ENCODE data around the gene ASIC4. TPM values are rescaled to one million over a fixed set of nuclear protein-coding genes. Genes with fewer than 3 reads are reported as not detected.

The ASIC4 gene
- total RNA-seq, 6 experiments from 2014 or later: 0.05 to 0.19 (median 0.07) TPM; not detected in 3

DNA sequence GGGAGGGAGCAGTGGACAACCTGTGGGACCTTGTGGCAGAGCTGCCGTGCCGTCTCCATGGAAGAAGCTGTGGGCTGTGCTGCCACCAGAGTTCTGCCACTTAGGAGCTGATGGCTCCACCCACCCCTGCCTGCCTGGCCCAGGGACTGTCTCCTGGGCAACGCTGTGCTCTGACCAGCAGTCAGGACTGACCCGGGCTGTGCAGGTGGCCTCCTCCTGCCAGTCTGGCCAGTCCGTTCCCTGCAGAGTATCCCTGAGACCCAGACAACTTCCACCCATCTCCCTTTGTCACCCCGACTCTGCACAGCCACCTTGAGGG, 12.8 kb downstream of the ASIC4 start:
- Mint-ChIP-seq H3K27ac (no peak overlapping the region), H3K4me1 (ENCODE audit: low read depth) (peaks cover 6% of the 10 kb centered on the region), H3K27me3 (ENCODE audit: insufficient read depth) (peaks cover 23% of the 10 kb centered on the region), H3K36me3 (ENCODE audit: low read depth) (no peaks in the 10 kb centered on the region), H3K4me3 (no peak overlapping the region), H3K9me3 (no peaks in the 10 kb centered on the region)
- DNase-seq: no peak
- TF ChIP-seq, protein P1, sequence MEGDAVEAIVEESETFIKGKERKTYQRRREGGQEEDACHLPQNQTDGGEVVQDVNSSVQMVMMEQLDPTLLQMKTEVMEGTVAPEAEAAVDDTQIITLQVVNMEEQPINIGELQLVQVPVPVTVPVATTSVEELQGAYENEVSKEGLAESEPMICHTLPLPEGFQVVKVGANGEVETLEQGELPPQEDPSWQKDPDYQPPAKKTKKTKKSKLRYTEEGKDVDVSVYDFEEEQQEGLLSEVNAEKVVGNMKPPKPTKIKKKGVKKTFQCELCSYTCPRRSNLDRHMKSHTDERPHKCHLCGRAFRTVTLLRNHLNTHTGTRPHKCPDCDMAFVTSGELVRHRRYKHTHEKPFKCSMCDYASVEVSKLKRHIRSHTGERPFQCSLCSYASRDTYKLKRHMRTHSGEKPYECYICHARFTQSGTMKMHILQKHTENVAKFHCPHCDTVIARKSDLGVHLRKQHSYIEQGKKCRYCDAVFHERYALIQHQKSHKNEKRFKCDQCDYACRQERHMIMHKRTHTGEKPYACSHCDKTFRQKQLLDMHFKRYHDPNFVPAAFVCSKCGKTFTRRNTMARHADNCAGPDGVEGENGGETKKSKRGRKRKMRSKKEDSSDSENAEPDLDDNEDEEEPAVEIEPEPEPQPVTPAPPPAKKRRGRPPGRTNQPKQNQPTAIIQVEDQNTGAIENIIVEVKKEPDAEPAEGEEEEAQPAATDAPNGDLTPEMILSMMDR (IDR thresholded peaks at IDR 0.05): no peak

GRCh38 chr2:219527472-219527871, 13.2 kb downstream of the ASIC4 start:
- TF ChIP-seq, protein P1 (IDR thresholded peaks at IDR 0.05): no peak
- no peaks in the 10 kb centered on the region for H3K36me3 Mint-ChIP-seq (ENCODE audit: low read depth)

GRCh38 chr2:219530048-219530963, 16.0 kb downstream of the ASIC4 start:
- H3K9me3 Mint-ChIP-seq: no peaks in the 10 kb centered on the region
- 0 out of 2 replicates have a peak, but pooled peaks cover 4% of the 10 kb centered on the region for H3K4me1 Mint-ChIP-seq (ENCODE audit: low read depth)
- H3K27ac Mint-ChIP-seq: no peak overlapping the region
- TF ChIP-seq, protein P1 (IDR thresholded peaks at IDR 0.05): peak; percentile 97
- peak overlapping the region; percentile 66 for H3K4me3 Mint-ChIP-seq
- no peaks in the 10 kb centered on the region for H3K36me3 Mint-ChIP-seq (ENCODE audit: low read depth)
- peaks cover 33% of the 10 kb centered on the region for H3K27me3 Mint-ChIP-seq (ENCODE audit: insufficient read depth)
- peak; percentile 75 for DNase-seq

More at GRCh38 chr2:219527472-219527871, 13.2 kb downstream of the ASIC4 start:
- Mint-ChIP-seq H3K9me3 (no peaks in the 10 kb centered on the region), H3K27me3 (ENCODE audit: insufficient read depth) (peaks cover 23% of the 10 kb centered on the region), H3K4me1 (ENCODE audit: low read depth) (peaks cover 4% of the 10 kb centered on the region; the same call in 1 of the 2 replicates), H3K4me3 (no peak overlapping the region), H3K27ac (no peak overlapping the region)
- no peak for DNase-seq

- no peak overlapping the region for H3K4me3 Mint-ChIP-seq
- TF ChIP-seq, protein P1 (IDR thresholded peaks at IDR 0.05): no peak
- no peaks in the 10 kb centered on the region for H3K36me3 Mint-ChIP-seq (ENCODE audit: low read depth)
- H3K27ac Mint-ChIP-seq: no peak overlapping the region
- 0 out of 2 replicates have a peak, but pooled peaks cover 4% of the 10 kb centered on the region for H3K4me1 Mint-ChIP-seq (ENCODE audit: low read depth)
- no peaks in the 10 kb centered on the region for H3K9me3 Mint-ChIP-seq
- no peak for DNase-seq
- peaks cover 29% of the 10 kb centered on the region for H3K27me3 Mint-ChIP-seq (ENCODE audit: insufficient read depth)
Measured at GRCh38 chr2:219531639-219532377, 17.5 kb downstream of the ASIC4 start.

GRCh38 chr2:219532378-219532649, 18.0 kb downstream of the ASIC4 start:
- no peaks in the 10 kb centered on the region for H3K9me3 Mint-ChIP-seq
- H3K27ac Mint-ChIP-seq: no peak overlapping the region
- peaks cover 24% of the 10 kb centered on the region for H3K27me3 Mint-ChIP-seq (ENCODE audit: insufficient read depth)
- TF ChIP-seq, protein P1 (IDR thresholded peaks at IDR 0.05): no peak
- no peaks in the 10 kb centered on the region for H3K36me3 Mint-ChIP-seq (ENCODE audit: low read depth)
- 0 out of 2 replicates have a peak, but pooled peaks cover 4% of the 10 kb centered on the region for H3K4me1 Mint-ChIP-seq (ENCODE audit: low read depth)
- DNase-seq: no peak
- H3K4me3 Mint-ChIP-seq: no peak overlapping the region

Measured in HFFc6 (cell line).